HG02870 (cell line): ENCODE data around the gene MKLN1.

Source experiments
- ATAC-seq: cut with Tn5 transposase; IDR thresholded peaks from one replicate; pipeline ENCODE4 v1.9.1; 2021; ENCODE audit warnings: mild to moderate bottlenecking, moderate library complexity; ENCODE audit not compliant: unreplicated experiment

The MKLN1 gene

GRCh38 chr7:131540491-131541162, 213.0 kb downstream of the MKLN1 start:
- ATAC-seq: no peak

GRCh38 chr7:131543298-131543697, 215.6 kb downstream of the MKLN1 start:
- no peak for ATAC-seq

- ATAC-seq: no peak
These were observed 216.3 kb downstream of the MKLN1 start for GRCh38 chr7:131544021-131544420.

GRCh38 chr7:131544449-131545301, 217.0 kb downstream of the MKLN1 start:
- no peak for ATAC-seq

GRCh38 chr7:131546126-131546525, 218.4 kb downstream of the MKLN1 start:
- ATAC-seq: no peak
